ENCODE data around the gene RNF141. TPM values are rescaled to one million over a fixed set of nuclear protein-coding genes. Genes with fewer than 3 reads are reported as not detected.

The RNF141 gene
- total and polyA plus RNA-seq, 2 of the 13 experiments (the other 11 are each of a cell fraction or from before 2014, with no cell fraction given) = 9.3 to 22.4 TPM

DNA sequence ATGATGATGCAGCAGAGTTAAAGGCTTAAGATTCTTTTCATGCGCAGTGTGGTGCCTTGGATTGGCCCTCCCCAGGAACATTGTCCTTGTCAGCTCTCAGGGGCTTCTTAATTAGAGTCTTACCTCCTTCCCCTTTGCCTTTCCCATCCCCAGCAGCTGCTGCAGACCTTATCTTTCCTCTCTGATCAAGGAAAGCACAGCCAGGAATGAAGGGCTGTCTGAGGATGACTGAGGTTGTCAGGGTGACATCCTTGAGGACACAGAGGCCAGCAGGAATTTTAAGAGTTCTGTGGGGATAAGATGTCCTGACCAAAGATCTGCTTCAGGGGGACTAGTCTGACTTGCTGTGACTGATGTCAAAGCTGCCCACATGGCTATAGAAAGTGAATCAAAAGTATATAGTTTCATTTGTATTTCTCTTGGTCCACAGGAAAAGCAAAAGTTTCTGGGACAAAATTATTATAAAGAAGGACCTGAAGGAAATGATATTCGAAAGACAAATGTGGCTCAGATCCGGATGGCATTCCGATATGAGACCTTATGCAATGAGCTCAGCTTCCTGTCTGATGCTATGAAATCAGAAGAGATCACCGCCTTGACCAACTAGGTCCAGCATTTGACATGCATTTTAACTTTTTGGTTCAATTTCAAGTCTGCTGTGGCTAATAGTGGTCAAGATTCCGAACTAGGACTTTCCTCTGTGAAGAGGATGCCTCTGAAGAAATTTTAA, 35.5 kb downstream of the RNF141 start:
- H3K27ac ChIP-seq (ENCODE audit: extremely low read length, insufficient read depth, low read length) = no peak overlapping the region
- no peaks in the 10 kb centered on the region for H3K79me2 ChIP-seq (ENCODE audit: insufficient read depth, low read length)
- TF ChIP-seq, protein P1, sequence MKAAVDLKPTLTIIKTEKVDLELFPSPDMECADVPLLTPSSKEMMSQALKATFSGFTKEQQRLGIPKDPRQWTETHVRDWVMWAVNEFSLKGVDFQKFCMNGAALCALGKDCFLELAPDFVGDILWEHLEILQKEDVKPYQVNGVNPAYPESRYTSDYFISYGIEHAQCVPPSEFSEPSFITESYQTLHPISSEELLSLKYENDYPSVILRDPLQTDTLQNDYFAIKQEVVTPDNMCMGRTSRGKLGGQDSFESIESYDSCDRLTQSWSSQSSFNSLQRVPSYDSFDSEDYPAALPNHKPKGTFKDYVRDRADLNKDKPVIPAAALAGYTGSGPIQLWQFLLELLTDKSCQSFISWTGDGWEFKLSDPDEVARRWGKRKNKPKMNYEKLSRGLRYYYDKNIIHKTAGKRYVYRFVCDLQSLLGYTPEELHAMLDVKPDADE (CRISPR knock-in tag; IDR thresholded peaks at IDR 0.05) = no peak
- TF ChIP-seq, protein P2, sequence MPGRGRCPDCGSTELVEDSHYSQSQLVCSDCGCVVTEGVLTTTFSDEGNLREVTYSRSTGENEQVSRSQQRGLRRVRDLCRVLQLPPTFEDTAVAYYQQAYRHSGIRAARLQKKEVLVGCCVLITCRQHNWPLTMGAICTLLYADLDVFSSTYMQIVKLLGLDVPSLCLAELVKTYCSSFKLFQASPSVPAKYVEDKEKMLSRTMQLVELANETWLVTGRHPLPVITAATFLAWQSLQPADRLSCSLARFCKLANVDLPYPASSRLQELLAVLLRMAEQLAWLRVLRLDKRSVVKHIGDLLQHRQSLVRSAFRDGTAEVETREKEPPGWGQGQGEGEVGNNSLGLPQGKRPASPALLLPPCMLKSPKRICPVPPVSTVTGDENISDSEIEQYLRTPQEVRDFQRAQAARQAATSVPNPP (CRISPR knock-in tag; IDR thresholded peaks at IDR 0.05) = no peak
- TF ChIP-seq AHR (CRISPR knock-in tag; IDR thresholded peaks at IDR 0.05) = no peak
- 85% methylated on average over 6 of the region's 6 CpGs for WGBS (ENCODE audit: low lambda C conversion rate)
- in situ Hi-C loops (cut with HindIII; ENCODE audit: extremely low pct_ligation_motif_present, low pct_unique_long_range_greater_than_20kb) = no loop called here
- no peak overlapping the region for H2AFZ ChIP-seq (ENCODE audit: low read length)
- DNase-seq (ENCODE audit: low spot score) = no peak
- intact Hi-C loops (cut with micrococcal nuclease; ENCODE audit: unreplicated experiment) = no loop called here
- no TSS peak for BruUV-seq (replicated peaks)
- H3K9ac ChIP-seq (ENCODE audit: insufficient read depth, low read depth, low read length) = no peak overlapping the region
- no peaks in the 10 kb centered on the region for H3K4me1 ChIP-seq (ENCODE audit: insufficient read depth, low read length)
- H4K20me1 ChIP-seq (ENCODE audit: insufficient read depth, low read length) = no peaks in the 10 kb centered on the region; the same call in 1 of the 2 replicates
- no peak for FAIRE-seq
- CTCF ChIA-PET (ENCODE audit: low intra/inter-chr PET ratio, low total read pairs) = no interaction called here
- no peaks in the 10 kb centered on the region for H3K36me3 ChIP-seq (replicated peaks in 1 of 2; ENCODE audit: control insufficient read depth in 1 of 2, insufficient read depth in 2 of 2, low read length in 2 of 2)
- POLR2A ChIA-PET = no interaction called here
- no peaks in the 10 kb centered on the region for H3K27me3 ChIP-seq (ENCODE audit: control insufficient read depth in 1 of 2, insufficient read depth in 2 of 2, low read length in 2 of 2)
- no peak for ATAC-seq
- H3K9me3 ChIP-seq (ENCODE audit: low read length) = no peaks in the 10 kb centered on the region
- no peak overlapping the region for H3K4me2 ChIP-seq (ENCODE audit: low read depth, low read length)
- H3K4me3 ChIP-seq (replicated peaks in 1 of 3; ENCODE audit: insufficient read depth in 1 of 3, low read depth in 2 of 3, low read length in 3 of 3) = no peak overlapping the region

DNA sequence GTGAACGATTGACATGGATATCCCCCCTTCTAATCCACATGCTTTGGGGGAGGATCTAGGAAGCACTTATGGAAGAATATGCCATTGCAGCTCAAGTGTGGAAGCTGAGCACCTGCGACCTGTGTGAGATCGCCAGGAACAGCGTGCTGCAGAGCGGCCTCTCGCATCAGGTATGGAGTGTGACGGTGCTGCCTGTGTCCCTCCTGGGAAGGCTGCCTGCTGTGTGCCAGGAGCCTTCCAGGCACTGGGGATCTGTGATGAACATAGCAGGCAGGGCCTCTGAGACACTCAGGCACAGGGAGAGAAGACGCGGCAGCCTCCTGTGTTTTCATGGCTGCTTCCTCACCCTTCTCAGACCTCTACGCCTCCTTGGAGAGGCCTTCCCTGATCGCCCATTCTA, 36.5 kb downstream of the RNF141 start:
- POLR2A ChIA-PET = no interaction called here

More for the DNA sequence above, 36.5 kb downstream of the RNF141 start:
- no peaks in the 10 kb centered on the region for H3K36me3 ChIP-seq (replicated peaks in 1 of 2; ENCODE audit: control insufficient read depth in 1 of 2, insufficient read depth in 2 of 2, low read length in 2 of 2)
- no peaks in the 10 kb centered on the region for H3K79me2 ChIP-seq (ENCODE audit: insufficient read depth, low read length)
- no peak for DNase-seq (ENCODE audit: low spot score)
- H3K4me3 ChIP-seq (replicated peaks in 1 of 3; ENCODE audit: insufficient read depth in 1 of 3, low read depth in 2 of 3, low read length in 3 of 3) = no peak overlapping the region
- H3K27ac ChIP-seq (ENCODE audit: extremely low read length, insufficient read depth, low read length) = no peak overlapping the region
- WGBS (ENCODE audit: low lambda C conversion rate) = 79% methylated on average over 5 of the region's 11 CpGs
- no peaks in the 10 kb centered on the region; the same call in 1 of the 2 replicates for H4K20me1 ChIP-seq (ENCODE audit: insufficient read depth, low read length)
- no peak for FAIRE-seq
- H3K27me3 ChIP-seq (ENCODE audit: control insufficient read depth in 1 of 2, insufficient read depth in 2 of 2, low read length in 2 of 2) = no peaks in the 10 kb centered on the region
- in situ Hi-C loops (cut with HindIII; ENCODE audit: extremely low pct_ligation_motif_present, low pct_unique_long_range_greater_than_20kb) (no loop called here), intact Hi-C loops (cut with micrococcal nuclease; ENCODE audit: unreplicated experiment) (no loop called here)
- BruUV-seq (replicated peaks) = no TSS peak
- H2AFZ ChIP-seq (ENCODE audit: low read length) = no peak overlapping the region
- ATAC-seq = no peak
- CTCF ChIA-PET (ENCODE audit: low intra/inter-chr PET ratio, low total read pairs) = no interaction called here
- no peaks in the 10 kb centered on the region for H3K9me3 ChIP-seq (ENCODE audit: low read length)
- H3K9ac ChIP-seq (ENCODE audit: insufficient read depth, low read depth, low read length) = no peak overlapping the region
- TF ChIP-seq, protein P3, sequence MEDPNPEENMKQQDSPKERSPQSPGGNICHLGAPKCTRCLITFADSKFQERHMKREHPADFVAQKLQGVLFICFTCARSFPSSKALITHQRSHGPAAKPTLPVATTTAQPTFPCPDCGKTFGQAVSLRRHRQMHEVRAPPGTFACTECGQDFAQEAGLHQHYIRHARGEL (CRISPR knock-in tag; IDR thresholded peaks at IDR 0.05) = no peak
- TF ChIP-seq FOSL1 (CRISPR knock-in tag; IDR thresholded peaks at IDR 0.05; ENCODE audit: borderline replicate concordance) = no peak
- no peak for TF ChIP-seq ZNF232 (CRISPR knock-in tag; IDR thresholded peaks at IDR 0.05; ENCODE audit: borderline replicate concordance)
- TF ChIP-seq, protein P4, sequence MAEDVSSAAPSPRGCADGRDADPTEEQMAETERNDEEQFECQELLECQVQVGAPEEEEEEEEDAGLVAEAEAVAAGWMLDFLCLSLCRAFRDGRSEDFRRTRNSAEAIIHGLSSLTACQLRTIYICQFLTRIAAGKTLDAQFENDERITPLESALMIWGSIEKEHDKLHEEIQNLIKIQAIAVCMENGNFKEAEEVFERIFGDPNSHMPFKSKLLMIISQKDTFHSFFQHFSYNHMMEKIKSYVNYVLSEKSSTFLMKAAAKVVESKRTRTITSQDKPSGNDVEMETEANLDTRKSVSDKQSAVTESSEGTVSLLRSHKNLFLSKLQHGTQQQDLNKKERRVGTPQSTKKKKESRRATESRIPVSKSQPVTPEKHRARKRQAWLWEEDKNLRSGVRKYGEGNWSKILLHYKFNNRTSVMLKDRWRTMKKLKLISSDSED (CRISPR knock-in tag; IDR thresholded peaks at IDR 0.05) = no peak
- no peak for TF ChIP-seq ZBTB8A (CRISPR knock-in tag; IDR thresholded peaks at IDR 0.05; ENCODE audit: borderline replicate concordance, low read depth)
- TF ChIP-seq, protein P5, sequence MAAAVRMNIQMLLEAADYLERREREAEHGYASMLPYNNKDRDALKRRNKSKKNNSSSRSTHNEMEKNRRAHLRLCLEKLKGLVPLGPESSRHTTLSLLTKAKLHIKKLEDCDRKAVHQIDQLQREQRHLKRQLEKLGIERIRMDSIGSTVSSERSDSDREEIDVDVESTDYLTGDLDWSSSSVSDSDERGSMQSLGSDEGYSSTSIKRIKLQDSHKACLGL (CRISPR knock-in tag; IDR thresholded peaks at IDR 0.05) = no peak
- no peak overlapping the region for H3K4me2 ChIP-seq (ENCODE audit: low read depth, low read length)
- H3K4me1 ChIP-seq (ENCODE audit: insufficient read depth, low read length) = no peaks in the 10 kb centered on the region
